Measurements from ENCODE around the gene MS4A4E.

MS4A4E gene

GRCh38 chr11:60252213-60253108 is 9.5 kb upstream of the MS4A4E start:
- no peak overlapping the region for H3K4me3 ChIP-seq (ENCODE audit: low read depth, low read length)
- TF ChIP-seq CTCF (IDR thresholded peaks at IDR 0.05; ENCODE audit: borderline replicate concordance, insufficient read depth, low read depth, low read length) = no peak

GRCh38 chr11:60251485-60252212 is 8.7 kb upstream of the MS4A4E start:
- peak; percentile 48; the same call in 1 of the 2 replicates for TF ChIP-seq CTCF (IDR thresholded peaks at IDR 0.05; ENCODE audit: borderline replicate concordance, insufficient read depth, low read depth, low read length)
- H3K4me3 ChIP-seq (ENCODE audit: low read depth, low read length) = no peak overlapping the region

GRCh38 chr11:60241786-60242185 is 1.2 kb downstream of the MS4A4E start:
- no peak overlapping the region for H3K4me3 ChIP-seq (ENCODE audit: low read depth, low read length)
- TF ChIP-seq CTCF (IDR thresholded peaks at IDR 0.05; ENCODE audit: borderline replicate concordance, insufficient read depth, low read depth, low read length) = no peak

GRCh38 chr11:60240662-60241061 is 2.3 kb downstream of the MS4A4E start:
- no peak for TF ChIP-seq CTCF (IDR thresholded peaks at IDR 0.05; ENCODE audit: borderline replicate concordance, insufficient read depth, low read depth, low read length)
- H3K4me3 ChIP-seq (ENCODE audit: low read depth, low read length) = no peak overlapping the region

- no peak overlapping the region for H3K4me3 ChIP-seq (ENCODE audit: low read depth, low read length)
Measured at GRCh38 chr11:60235321-60235720, 7.6 kb downstream of the MS4A4E start.

GRCh38 chr11:60230681-60231080 is 12.3 kb downstream of the MS4A4E start:
- no peak for TF ChIP-seq CTCF (IDR thresholded peaks at IDR 0.05; ENCODE audit: borderline replicate concordance, insufficient read depth, low read depth, low read length)
- no peak overlapping the region for H3K4me3 ChIP-seq (ENCODE audit: low read depth, low read length)

More at GRCh38 chr11:60235321-60235720, 7.6 kb downstream of the MS4A4E start:
- TF ChIP-seq CTCF (IDR thresholded peaks at IDR 0.05; ENCODE audit: borderline replicate concordance, insufficient read depth, low read depth, low read length) = no peak

All from GM12875 (cell line).